ENCODE measurements around the gene PM20D2.
"Not testable (repeated sequence)": the region's sequence is repeated elsewhere in the genome, so short reads cannot be mapped to it uniquely, and the experiment has no call there.

Gene PM20D2

DNA sequence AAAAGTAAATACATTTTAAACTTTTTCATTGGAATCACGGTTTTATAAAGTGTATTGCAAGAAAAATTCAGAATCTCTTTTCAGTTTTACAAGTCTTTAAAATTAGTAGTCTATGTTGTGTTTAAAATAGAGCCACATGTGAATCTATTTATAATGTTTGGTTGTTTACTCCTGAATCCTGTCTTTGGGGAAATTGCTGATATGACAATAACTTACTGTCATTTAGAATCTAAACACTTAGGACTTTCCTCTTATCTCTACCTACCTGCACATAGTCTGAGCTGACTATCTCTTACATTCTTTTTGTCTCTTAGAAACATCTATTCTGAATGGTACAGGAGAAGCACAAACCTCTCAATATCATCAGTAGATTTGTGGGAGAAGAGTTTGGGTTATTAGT is 23.9 kb upstream of the PM20D2 start:
- no peak overlapping the region for H3K4me3 ChIP-seq (ENCODE audit: low read depth, low read length, poor library complexity, severe bottlenecking)
- no peak overlapping the region for H3K9ac ChIP-seq (ENCODE audit: low read length)
- H3K9me2 ChIP-seq (ENCODE audit: low read depth, low read length), result no peaks in the 10 kb centered on the region
- H3K4me1 ChIP-seq (ENCODE audit: insufficient read depth, low read length, severe bottlenecking), result peaks cover 5% of the 10 kb centered on the region
- no peaks in the 10 kb centered on the region; the same call in 1 of the 2 replicates for H3K36me3 ChIP-seq (ENCODE audit: insufficient read depth, low read length)
- TF ChIP-seq EZH2 (IDR thresholded peaks at IDR 0.05; ENCODE audit: borderline replicate concordance, low read length), result no peak
- TF ChIP-seq, protein P1, sequence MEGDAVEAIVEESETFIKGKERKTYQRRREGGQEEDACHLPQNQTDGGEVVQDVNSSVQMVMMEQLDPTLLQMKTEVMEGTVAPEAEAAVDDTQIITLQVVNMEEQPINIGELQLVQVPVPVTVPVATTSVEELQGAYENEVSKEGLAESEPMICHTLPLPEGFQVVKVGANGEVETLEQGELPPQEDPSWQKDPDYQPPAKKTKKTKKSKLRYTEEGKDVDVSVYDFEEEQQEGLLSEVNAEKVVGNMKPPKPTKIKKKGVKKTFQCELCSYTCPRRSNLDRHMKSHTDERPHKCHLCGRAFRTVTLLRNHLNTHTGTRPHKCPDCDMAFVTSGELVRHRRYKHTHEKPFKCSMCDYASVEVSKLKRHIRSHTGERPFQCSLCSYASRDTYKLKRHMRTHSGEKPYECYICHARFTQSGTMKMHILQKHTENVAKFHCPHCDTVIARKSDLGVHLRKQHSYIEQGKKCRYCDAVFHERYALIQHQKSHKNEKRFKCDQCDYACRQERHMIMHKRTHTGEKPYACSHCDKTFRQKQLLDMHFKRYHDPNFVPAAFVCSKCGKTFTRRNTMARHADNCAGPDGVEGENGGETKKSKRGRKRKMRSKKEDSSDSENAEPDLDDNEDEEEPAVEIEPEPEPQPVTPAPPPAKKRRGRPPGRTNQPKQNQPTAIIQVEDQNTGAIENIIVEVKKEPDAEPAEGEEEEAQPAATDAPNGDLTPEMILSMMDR (IDR thresholded peaks at IDR 0.05; ENCODE audit: low read length), result no peak
- H4K20me1 ChIP-seq (ENCODE audit: insufficient read depth, low read length), result no peaks in the 10 kb centered on the region
- H3K27ac ChIP-seq (ENCODE audit: low read depth, low read length, poor library complexity, severe bottlenecking), result no peak overlapping the region
- no peaks in the 10 kb centered on the region for H3K27me3 ChIP-seq (ENCODE audit: insufficient read depth, low read length)
- no peak overlapping the region for H3K4me2 ChIP-seq (ENCODE audit: low read length)
- H3K9me3 ChIP-seq (ENCODE audit: low read length), result no peaks in the 10 kb centered on the region
- H3F3A ChIP-seq (ENCODE audit: insufficient read depth, low read length), result no peaks in the 10 kb centered on the region
- H3K79me2 ChIP-seq (ENCODE audit: insufficient read depth, low read length), result no peaks in the 10 kb centered on the region
- H2AFZ ChIP-seq (ENCODE audit: low read length), result no peak overlapping the region

DNA sequence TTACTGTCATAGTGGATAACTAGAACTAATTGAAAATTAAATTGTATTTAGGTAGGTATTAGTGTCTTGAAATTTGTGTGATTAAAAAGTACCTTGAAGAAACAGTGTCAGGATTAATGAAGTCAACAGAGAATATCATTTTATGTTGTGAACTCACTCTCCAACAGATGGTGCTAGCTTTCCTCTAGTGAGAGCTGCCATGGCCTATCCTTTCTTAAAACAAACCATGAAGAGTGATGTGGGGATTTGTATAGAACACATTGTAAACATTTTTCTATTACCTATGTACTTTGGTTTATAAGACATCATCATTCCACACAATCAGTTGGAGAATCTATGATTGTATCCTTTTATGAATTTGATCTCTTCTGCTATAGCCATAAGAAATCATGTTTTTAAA is 23.2 kb upstream of the PM20D2 start:
- H3K4me2 ChIP-seq (ENCODE audit: low read length), result no peak overlapping the region
- no peaks in the 10 kb centered on the region for H4K20me1 ChIP-seq (ENCODE audit: insufficient read depth, low read length)
- H3K36me3 ChIP-seq (ENCODE audit: insufficient read depth, low read length), result no peaks in the 10 kb centered on the region; the same call in 1 of the 2 replicates
- H3K27me3 ChIP-seq (ENCODE audit: insufficient read depth, low read length), result no peaks in the 10 kb centered on the region
- no peak overlapping the region for H3K27ac ChIP-seq (ENCODE audit: low read depth, low read length, poor library complexity, severe bottlenecking)
- no peak for TF ChIP-seq EZH2 (IDR thresholded peaks at IDR 0.05; ENCODE audit: borderline replicate concordance, low read length)
- TF ChIP-seq, protein P1 (IDR thresholded peaks at IDR 0.05; ENCODE audit: low read length), result peak; percentile 73
- H3K9ac ChIP-seq (ENCODE audit: low read length), result no peak overlapping the region
- no peaks in the 10 kb centered on the region for H3K79me2 ChIP-seq (ENCODE audit: insufficient read depth, low read length)
- H3K4me3 ChIP-seq (ENCODE audit: low read depth, low read length, poor library complexity, severe bottlenecking), result no peak overlapping the region
- H3K9me3 ChIP-seq (ENCODE audit: low read length), result no peaks in the 10 kb centered on the region
- H3F3A ChIP-seq (ENCODE audit: insufficient read depth, low read length), result no peaks in the 10 kb centered on the region
- H2AFZ ChIP-seq (ENCODE audit: low read length), result no peak overlapping the region
- no peaks in the 10 kb centered on the region for H3K9me2 ChIP-seq (ENCODE audit: low read depth, low read length)
- H3K4me1 ChIP-seq (ENCODE audit: insufficient read depth, low read length, severe bottlenecking), result no peaks in the 10 kb centered on the region

DNA sequence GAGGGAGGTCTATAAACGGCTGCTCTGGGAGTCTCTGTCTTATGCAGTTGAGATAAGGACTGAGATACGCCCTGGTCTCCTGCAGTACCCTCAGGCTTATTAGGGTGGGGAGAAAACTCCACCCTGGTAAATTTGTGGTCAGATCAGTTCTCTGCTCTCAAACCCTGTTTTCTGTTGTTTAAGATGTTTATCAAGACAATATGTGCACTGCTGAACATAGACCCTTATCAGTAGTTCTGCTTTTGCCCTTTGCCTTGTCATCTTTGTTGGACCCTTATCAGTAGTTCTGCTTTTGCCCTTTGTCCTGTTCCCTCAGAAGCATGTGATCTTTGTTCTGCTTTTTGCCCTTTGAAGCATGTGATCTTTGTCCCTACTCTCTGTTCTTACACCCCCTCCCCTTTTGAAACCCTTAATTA is 17.6 kb upstream of the PM20D2 start:
- H3K4me2 ChIP-seq (ENCODE audit: low read length); H3K9me3 ChIP-seq (ENCODE audit: low read length); H3K27ac ChIP-seq (ENCODE audit: low read depth, low read length, poor library complexity, severe bottlenecking); H3K9ac ChIP-seq (ENCODE audit: low read length); H3K27me3 ChIP-seq (ENCODE audit: insufficient read depth, low read length); H2AFZ ChIP-seq (ENCODE audit: low read length); H3F3A ChIP-seq (ENCODE audit: insufficient read depth, low read length); H3K36me3 ChIP-seq (ENCODE audit: insufficient read depth, low read length); H3K79me2 ChIP-seq (ENCODE audit: insufficient read depth, low read length); H3K4me1 ChIP-seq (ENCODE audit: insufficient read depth, low read length, severe bottlenecking); H4K20me1 ChIP-seq (ENCODE audit: insufficient read depth, low read length); H3K4me3 ChIP-seq (ENCODE audit: low read depth, low read length, poor library complexity, severe bottlenecking); H3K9me2 ChIP-seq (ENCODE audit: low read depth, low read length): not testable (repeated sequence)

DNA sequence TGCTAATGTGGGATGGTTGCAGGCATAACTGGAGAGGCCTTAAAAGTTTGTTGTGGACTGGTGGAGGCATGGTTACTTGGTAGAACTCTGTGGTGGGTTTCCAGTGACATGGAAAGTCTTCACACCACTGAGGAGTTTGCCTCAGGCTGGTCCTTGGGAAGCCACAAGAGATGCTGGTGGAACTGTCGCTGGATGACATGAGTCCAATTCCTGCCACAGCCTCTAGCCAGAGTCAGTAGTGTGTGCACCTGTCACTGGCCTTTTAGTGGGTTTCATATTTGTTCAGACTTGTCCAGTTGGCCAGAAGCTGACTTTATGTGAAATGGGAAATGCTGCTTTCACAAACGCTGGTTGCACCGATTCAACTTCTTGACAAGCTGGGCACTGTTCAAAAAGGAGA is 14.3 kb upstream of the PM20D2 start:
- no peak overlapping the region for H2AFZ ChIP-seq (ENCODE audit: low read length)
- no peaks in the 10 kb centered on the region for H3K79me2 ChIP-seq (ENCODE audit: insufficient read depth, low read length)
- H3K36me3 ChIP-seq (ENCODE audit: insufficient read depth, low read length), result no peaks in the 10 kb centered on the region
- no peaks in the 10 kb centered on the region for H4K20me1 ChIP-seq (ENCODE audit: insufficient read depth, low read length)
- H3K4me2 ChIP-seq (ENCODE audit: low read length), result no peak overlapping the region
- H3K9ac ChIP-seq (ENCODE audit: low read length), result no peak overlapping the region
- no peaks in the 10 kb centered on the region for H3K9me3 ChIP-seq (ENCODE audit: low read length)
- H3K4me1 ChIP-seq (ENCODE audit: insufficient read depth, low read length, severe bottlenecking), result no peaks in the 10 kb centered on the region
- TF ChIP-seq, protein P1 (IDR thresholded peaks at IDR 0.05; ENCODE audit: low read length), result no peak
- no peak for TF ChIP-seq EZH2 (IDR thresholded peaks at IDR 0.05; ENCODE audit: borderline replicate concordance, low read length)
- no peak overlapping the region for H3K27ac ChIP-seq (ENCODE audit: low read depth, low read length, poor library complexity, severe bottlenecking)
- no peak overlapping the region for H3K4me3 ChIP-seq (ENCODE audit: low read depth, low read length, poor library complexity, severe bottlenecking)
- H3K9me2 ChIP-seq (ENCODE audit: low read depth, low read length), result no peaks in the 10 kb centered on the region
- H3K27me3 ChIP-seq (ENCODE audit: insufficient read depth, low read length), result no peaks in the 10 kb centered on the region; the same call in 1 of the 2 replicates
- no peaks in the 10 kb centered on the region for H3F3A ChIP-seq (ENCODE audit: insufficient read depth, low read length)

Measured in OCI-LY1 (cell line).